Measurements from ENCODE around the gene TMEM82. TPM values are rescaled to one million over a fixed set of nuclear protein-coding genes. Genes with fewer than 3 reads are reported as not detected.

Gene TMEM82
- polyA plus RNA-seq, 1 donor (not counting 4 experiments of a cell fraction or from before 2014, with no cell fraction given): not detected

DNA sequence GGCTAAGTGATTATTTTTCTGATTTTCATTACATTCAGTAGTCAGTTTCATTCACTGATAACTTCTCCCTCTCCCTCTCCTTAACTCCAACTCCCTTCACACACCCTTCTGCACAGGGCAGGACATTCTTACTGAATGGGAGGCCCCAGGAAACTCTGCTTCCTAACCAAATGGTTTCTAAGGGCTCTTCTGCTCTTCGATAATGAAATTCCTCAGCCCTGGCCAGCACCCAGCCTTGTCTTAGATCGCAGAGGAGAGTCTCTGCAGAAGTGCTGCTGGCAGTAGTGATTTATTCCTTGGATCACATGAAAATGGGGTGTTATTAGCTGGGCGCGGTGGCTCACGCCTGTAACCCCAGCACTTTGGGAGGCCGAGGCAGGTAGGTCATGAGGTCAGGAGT lies 41.8 kb upstream of the TMEM82 start:
- no peak for FAIRE-seq
- H3K4me2 ChIP-seq (ENCODE audit: control insufficient read depth, extremely low read depth, insufficient read depth, low read depth, low read length): no peak overlapping the region
- no peak overlapping the region for H3K27ac ChIP-seq (ENCODE audit: control insufficient read depth, insufficient read depth, low read length)
- peaks cover 7 to 8% of the 10 kb centered on the region in 2 experiments for H3K36me3 ChIP-seq (ENCODE audit: control insufficient read depth in 2 of 2, extremely low read depth in 1 of 2, insufficient read depth in 2 of 2, low read length in 2 of 2)
- H3K9ac ChIP-seq (ENCODE audit: control insufficient read depth, extremely low read depth, insufficient read depth, low read length): no peak overlapping the region
- H3K9me1 ChIP-seq (ENCODE audit: control insufficient read depth, extremely low read depth, insufficient read depth, low read length): peaks cover 2% of the 10 kb centered on the region
- H3K4me3 ChIP-seq (ENCODE audit: control insufficient read depth in 2 of 3, extremely low read depth in 1 of 3, insufficient read depth in 2 of 3, low read depth in 1 of 3, low read length in 3 of 3): no peak overlapping the region
- no peaks in the 10 kb centered on the region for H3K27me3 ChIP-seq (ENCODE audit: control insufficient read depth, extremely low read depth, insufficient read depth, low read length)
- no peak for DNase-seq (ENCODE audit: low read depth, low spot score)
- H3K4me1 ChIP-seq (ENCODE audit: control insufficient read depth, extremely low read depth, insufficient read depth, low read length): peaks cover 13% of the 10 kb centered on the region
- peaks cover 3% of the 10 kb centered on the region for H4K20me1 ChIP-seq (ENCODE audit: control insufficient read depth, extremely low read depth, insufficient read depth, low read length)
- H3K9me3 ChIP-seq (ENCODE audit: control insufficient read depth, low read depth, low read length): no peaks in the 10 kb centered on the region
- dilution Hi-C loops (cut with MboI; ENCODE audit: extremely low pct_ligation_motif_present, low sequenced_read_pairs): no loop called here
- H2AFZ ChIP-seq (ENCODE audit: control insufficient read depth, low read length): no peak overlapping the region
- peaks cover 63% of the 10 kb centered on the region for H3K79me2 ChIP-seq (ENCODE audit: control insufficient read depth, insufficient read depth, low read length)
- TF ChIP-seq, protein P1, sequence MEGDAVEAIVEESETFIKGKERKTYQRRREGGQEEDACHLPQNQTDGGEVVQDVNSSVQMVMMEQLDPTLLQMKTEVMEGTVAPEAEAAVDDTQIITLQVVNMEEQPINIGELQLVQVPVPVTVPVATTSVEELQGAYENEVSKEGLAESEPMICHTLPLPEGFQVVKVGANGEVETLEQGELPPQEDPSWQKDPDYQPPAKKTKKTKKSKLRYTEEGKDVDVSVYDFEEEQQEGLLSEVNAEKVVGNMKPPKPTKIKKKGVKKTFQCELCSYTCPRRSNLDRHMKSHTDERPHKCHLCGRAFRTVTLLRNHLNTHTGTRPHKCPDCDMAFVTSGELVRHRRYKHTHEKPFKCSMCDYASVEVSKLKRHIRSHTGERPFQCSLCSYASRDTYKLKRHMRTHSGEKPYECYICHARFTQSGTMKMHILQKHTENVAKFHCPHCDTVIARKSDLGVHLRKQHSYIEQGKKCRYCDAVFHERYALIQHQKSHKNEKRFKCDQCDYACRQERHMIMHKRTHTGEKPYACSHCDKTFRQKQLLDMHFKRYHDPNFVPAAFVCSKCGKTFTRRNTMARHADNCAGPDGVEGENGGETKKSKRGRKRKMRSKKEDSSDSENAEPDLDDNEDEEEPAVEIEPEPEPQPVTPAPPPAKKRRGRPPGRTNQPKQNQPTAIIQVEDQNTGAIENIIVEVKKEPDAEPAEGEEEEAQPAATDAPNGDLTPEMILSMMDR (optimal IDR thresholded peaks at IDR 0.05 in 1 of 3, IDR thresholded peaks at IDR 0.05 in 1 of 3, conservative IDR thresholded peaks at IDR 0.05 in 1 of 3; ENCODE audit: extremely low read depth in 1 of 3, insufficient read depth in 2 of 3, low read length in 3 of 3): no peak
- TF ChIP-seq EZH2 (IDR thresholded peaks at IDR 0.05; ENCODE audit: low read length): no peak

DNA sequence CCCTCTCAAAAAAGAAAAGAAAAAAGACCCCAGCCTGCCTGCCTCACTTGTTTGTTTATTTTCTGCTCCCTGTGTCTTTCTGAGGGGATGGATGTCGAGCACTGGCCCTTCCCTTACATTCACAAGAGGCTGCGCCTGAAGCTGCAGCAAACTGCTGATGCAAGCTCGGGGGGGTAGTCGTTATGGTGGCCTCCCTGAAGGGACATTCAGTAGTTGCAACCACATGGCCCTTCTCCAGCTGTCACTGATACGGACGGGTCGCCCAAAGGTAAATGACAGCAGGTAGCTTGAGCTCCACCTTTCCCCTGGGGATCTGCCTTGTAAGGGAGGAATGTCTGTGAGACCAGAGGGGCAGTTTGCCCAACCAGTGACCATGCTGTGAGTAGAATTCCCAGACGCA lies 40.5 kb upstream of the TMEM82 start:
- Histone ChIP-seq H3K9ac (ENCODE audit: control insufficient read depth, extremely low read depth, insufficient read depth, low read length) (no peak overlapping the region), H3K27ac (ENCODE audit: control insufficient read depth, insufficient read depth, low read length) (no peak overlapping the region), H3K4me3 (ENCODE audit: control insufficient read depth in 2 of 3, extremely low read depth in 1 of 3, insufficient read depth in 2 of 3, low read depth in 1 of 3, low read length in 3 of 3) (no peak overlapping the region), H3K4me2 (ENCODE audit: control insufficient read depth, extremely low read depth, insufficient read depth, low read depth, low read length) (no peak overlapping the region), H3K9me3 (ENCODE audit: control insufficient read depth, low read depth, low read length) (no peaks in the 10 kb centered on the region), H3K4me1 (ENCODE audit: control insufficient read depth, extremely low read depth, insufficient read depth, low read length) (peaks cover 13% of the 10 kb centered on the region), H3K27me3 (ENCODE audit: control insufficient read depth, extremely low read depth, insufficient read depth, low read length) (no peaks in the 10 kb centered on the region), H4K20me1 (ENCODE audit: control insufficient read depth, extremely low read depth, insufficient read depth, low read length) (peaks cover 6% of the 10 kb centered on the region), H3K36me3 (ENCODE audit: control insufficient read depth in 2 of 2, extremely low read depth in 1 of 2, insufficient read depth in 2 of 2, low read length in 2 of 2) (peaks cover 7 to 10% of the 10 kb centered on the region in 2 experiments), H3K9me1 (ENCODE audit: control insufficient read depth, extremely low read depth, insufficient read depth, low read length) (peaks cover 2% of the 10 kb centered on the region), H3K79me2 (ENCODE audit: control insufficient read depth, insufficient read depth, low read length) (peaks cover 65% of the 10 kb centered on the region), H2AFZ (ENCODE audit: control insufficient read depth, low read length) (no peak overlapping the region)
- TF ChIP-seq, protein P1 (optimal IDR thresholded peaks at IDR 0.05 in 1 of 3, IDR thresholded peaks at IDR 0.05 in 1 of 3, conservative IDR thresholded peaks at IDR 0.05 in 1 of 3; ENCODE audit: extremely low read depth in 1 of 3, insufficient read depth in 2 of 3, low read length in 3 of 3): no peak
- TF ChIP-seq EZH2 (IDR thresholded peaks at IDR 0.05; ENCODE audit: low read length): no peak
- FAIRE-seq (no peak), DNase-seq (ENCODE audit: low read depth, low spot score) (no peak)
- dilution Hi-C loops (cut with MboI; ENCODE audit: extremely low pct_ligation_motif_present, low sequenced_read_pairs): no loop called here

All from keratinocyte (primary cell).